ENCODE results near the gene TRIM15.

TRIM15 gene

GRCh38 chr6:30156262-30156599, 7.1 kb upstream of the TRIM15 start (continued):
- TF ChIP-seq ZBTB44 (tag by site-specific recombination; IDR thresholded peaks at IDR 0.05) (peak; percentile 65; the same call in 1 of the 2 replicates), ZXDB (tag by site-specific recombination; IDR thresholded peaks at IDR 0.05) (peak; percentile 82), WT1 (tag by site-specific recombination; IDR thresholded peaks at IDR 0.05) (peak; percentile 99), FEZF1 (tag by site-specific recombination; IDR thresholded peaks at IDR 0.05) (peak; percentile 24; the same call in 1 of the 2 replicates), ZNF76 (tag by site-specific recombination; IDR thresholded peaks at IDR 0.05; ENCODE audit: borderline replicate concordance, low read depth) (peak; percentile 77; the same call in 1 of the 2 replicates), ZBTB17 (tag by site-specific recombination; IDR thresholded peaks at IDR 0.05) (peak; percentile 61; the same call in 1 of the 2 replicates), ZBTB20 (tag by site-specific recombination; IDR thresholded peaks at IDR 0.05) (no peak), ZFP37 (tag by site-specific recombination; IDR thresholded peaks at IDR 0.05) (no peak), ZIC2 (tag by site-specific recombination; IDR thresholded peaks at IDR 0.05) (no peak), EGR2 (tag by site-specific recombination; IDR thresholded peaks at IDR 0.05; ENCODE audit: low read depth) (peak; percentile 88), ZFHX2 (tag by site-specific recombination; conservative IDR thresholded peaks at IDR 0.05) (peak; percentile 94), GLI4 (tag by site-specific recombination; IDR thresholded peaks at IDR 0.05) (no peak), SP7 (tag by site-specific recombination; IDR thresholded peaks at IDR 0.05) (peak; percentile 91), ZNF473 (tag by site-specific recombination; IDR thresholded peaks at IDR 0.05) (no peak), HOXC10 (CRISPR knock-in tag; IDR thresholded peaks at IDR 0.05) (no peak), ZNF24 (tag by site-specific recombination; IDR thresholded peaks at IDR 0.05) (peak; percentile 89), MEIS1 (CRISPR knock-in tag; IDR thresholded peaks at IDR 0.05; ENCODE audit: borderline replicate concordance) (peak; percentile 97), ZNF398 (tag by site-specific recombination; IDR thresholded peaks at IDR 0.05) (peak; percentile 88), ZNF184 (tag by site-specific recombination; IDR thresholded peaks at IDR 0.05) (peak; percentile 90), ZNF580 (tag by site-specific recombination; IDR thresholded peaks at IDR 0.05) (0 out of 2 replicates have a peak, but pooled peaks have one; percentile 42)

GRCh38 chr6:30156774-30157173, 6.6 kb upstream of the TRIM15 start:
- Histone ChIP-seq H3K9me3 (ENCODE audit: control insufficient read depth, insufficient read depth, low read depth, low read length) (no peaks in the 10 kb centered on the region), H3K36me3 (ENCODE audit: control insufficient read depth in 2 of 2, insufficient read depth in 1 of 2, low read length in 2 of 2) (no peaks in the 10 kb centered on the region), H3K4me1 (ENCODE audit: control insufficient read depth, insufficient read depth, low read length) (peaks cover 27% of the 10 kb centered on the region), H3K4me3 (ENCODE audit: low read depth, low read length) (no peak overlapping the region), H3K27ac (ENCODE audit: extremely low read depth, low read depth, low read length) (no peak overlapping the region)
- CTCF ChIA-PET: interaction anchor here (1.0 to 1.6 kb wide), 3 partner anchors 25 to 54 kb away, joined by 3 to 6 read pairs (median 3); no protein-coding TSS in a partner anchor
- POLR2A ChIA-PET: interaction anchor here (0.8 kb wide), 1 partner anchor 11 kb away, joined by 8 read pairs; no protein-coding TSS in a partner anchor
- no peak for TF ChIP-seq ZNF311 (tag by site-specific recombination; IDR thresholded peaks at IDR 0.05; ENCODE audit: borderline replicate concordance)
- no peak for TF ChIP-seq OSR2 (tag by site-specific recombination; IDR thresholded peaks at IDR 0.05)
- no peak for TF ChIP-seq MEIS1 (CRISPR knock-in tag; IDR thresholded peaks at IDR 0.05; ENCODE audit: borderline replicate concordance)
- TF ChIP-seq ZNF48 (tag by site-specific recombination; IDR thresholded peaks at IDR 0.05): no peak
- no peak for TF ChIP-seq ZNF624 (tag by site-specific recombination; IDR thresholded peaks at IDR 0.05)
- TF ChIP-seq ZNF19 (tag by site-specific recombination; IDR thresholded peaks at IDR 0.05; ENCODE audit: low read depth): no peak
- no peak for TF ChIP-seq ZNF26 (tag by site-specific recombination; IDR thresholded peaks at IDR 0.05)
- no peak for TF ChIP-seq ZNF366 (tag by site-specific recombination; conservative IDR thresholded peaks at IDR 0.05)
- TF ChIP-seq ZNF513 (tag by site-specific recombination; IDR thresholded peaks at IDR 0.05): no peak
- no peak for TF ChIP-seq YY2 (tag by site-specific recombination; IDR thresholded peaks at IDR 0.05)
- TF ChIP-seq SCRT2 (tag by site-specific recombination; IDR thresholded peaks at IDR 0.05): no peak

Measured in HEK293 (cell line).